Omental fat pad (tissue), 4 donors: Measurements from ENCODE around the gene TEDC2. TPM values are rescaled to one million over a fixed set of nuclear protein-coding genes. Genes with fewer than 3 reads are reported as not detected.

ENCODE experiments used
- ATAC-seq: fragments of 150-250 bp; one replicate; pipeline ENCODE4 v1.9.1; 2016; ENCODE audit warnings: mild to moderate bottlenecking, moderate library complexity; ENCODE audit not compliant: low FRiP score
- DNase-seq: peaks from one replicate; pipeline ENCODE4 v3.0.0-alpha.2; 2019; ENCODE audit warnings: low spot score
- CTCF ChIP-seq, 3 donors: fragments of 450-650 bp; IDR thresholded peaks; one replicate each; pipeline ENCODE4 v1.5.1; 2016 to 2017; ENCODE audit warnings: antibody characterized with exemption in 3 of 3, mild to moderate bottlenecking in 3 of 3, moderate library complexity in 2 of 3
- total RNA-seq, 4 donors: library from RNA; depleted of rRNA; stranded (reverse); fragments of >200 nt; gene quantifications; one replicate each; pipeline ENCODE4 v1.1.0, GENCODE V29; 2016

TEDC2 gene
- 1 to 10 TPM in 1 of 4 donors, under 1 TPM in 1, not detected in 2; 0.50 to 1.1 TPM for total RNA-seq

- peak; percentile 91 for ATAC-seq
- DNase-seq: peak; percentile 88
- TF ChIP-seq CTCF (IDR thresholded peaks at IDR 0.05): no peak
Observed at GRCh38 chr16:2459647-2460390, at the start of gene TEDC2. TSS of gene TEDC2 (plus strand) at chr16:2460109. CDS start at chr16:2460145, 36 bp downstream.

- no peak for TF ChIP-seq CTCF (IDR thresholded peaks at IDR 0.05)
- no peak for ATAC-seq
- DNase-seq: no peak
Observed at GRCh38 chr16:2415085-2415484, 44.8 kb upstream of the TEDC2 start.

- ATAC-seq (no peak), DNase-seq (no peak)
- TF ChIP-seq CTCF (IDR thresholded peaks at IDR 0.05): no peak
Observed at GRCh38 chr16:2420035-2420434, 39.9 kb upstream of the TEDC2 start.

GRCh38 chr16:2422123-2422867, 37.6 kb upstream of the TEDC2 start:
- DNase-seq: no peak
- TF ChIP-seq CTCF (IDR thresholded peaks at IDR 0.05): no peak
- no peak for ATAC-seq

GRCh38 chr16:2424061-2425007, 35.6 kb upstream of the TEDC2 start:
- DNase-seq: no peak
- no peak for TF ChIP-seq CTCF (IDR thresholded peaks at IDR 0.05)
- ATAC-seq: no peak

- no peak for ATAC-seq
- no peak for DNase-seq
- no peak for TF ChIP-seq CTCF (IDR thresholded peaks at IDR 0.05)
Observed at GRCh38 chr16:2425008-2425518, 34.8 kb upstream of the TEDC2 start.
